ENCODE measurements around the gene C10orf71.

C10orf71 gene

DNA sequence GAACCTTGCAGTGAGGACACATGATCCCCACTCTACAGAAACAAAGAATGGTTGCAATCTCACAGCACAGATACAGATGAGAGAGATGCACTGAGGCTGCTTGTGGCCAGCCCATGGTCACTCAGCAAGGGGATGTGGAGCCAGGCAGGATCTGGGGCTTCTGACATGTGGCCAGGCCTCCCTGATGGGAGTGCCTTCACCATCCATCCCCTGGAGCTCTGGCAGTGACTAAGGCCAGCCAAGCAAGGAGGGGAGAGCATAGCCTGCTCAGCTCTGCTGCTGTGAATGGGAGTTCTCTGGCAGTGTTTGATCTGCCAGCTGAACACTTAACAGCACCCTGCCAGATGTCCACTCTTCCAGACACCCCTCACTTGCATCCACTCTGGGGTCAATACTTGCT is 19.8 kb downstream of the C10orf71 start:
- DNase-seq, result no peak

DNA sequence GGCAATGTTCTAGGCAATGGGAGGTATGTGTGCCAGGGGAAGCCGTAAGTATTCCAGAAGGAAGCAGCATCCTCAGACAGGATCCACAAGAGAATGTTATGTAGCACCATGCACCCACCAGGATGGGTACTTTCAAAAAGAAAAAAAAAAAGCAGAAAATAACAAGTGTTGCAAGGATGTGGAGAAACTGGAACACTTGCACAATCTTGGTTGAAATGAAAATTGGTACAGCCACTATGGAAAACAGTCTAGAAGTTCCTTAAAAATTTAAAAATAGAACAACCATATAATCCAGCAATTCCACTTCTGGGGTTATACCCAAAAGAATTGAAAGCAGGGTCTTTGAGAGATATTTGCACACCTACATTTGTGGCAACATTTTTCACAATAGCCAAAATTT is 20.2 kb downstream of the C10orf71 start:
- DNase-seq, result no peak

DNA sequence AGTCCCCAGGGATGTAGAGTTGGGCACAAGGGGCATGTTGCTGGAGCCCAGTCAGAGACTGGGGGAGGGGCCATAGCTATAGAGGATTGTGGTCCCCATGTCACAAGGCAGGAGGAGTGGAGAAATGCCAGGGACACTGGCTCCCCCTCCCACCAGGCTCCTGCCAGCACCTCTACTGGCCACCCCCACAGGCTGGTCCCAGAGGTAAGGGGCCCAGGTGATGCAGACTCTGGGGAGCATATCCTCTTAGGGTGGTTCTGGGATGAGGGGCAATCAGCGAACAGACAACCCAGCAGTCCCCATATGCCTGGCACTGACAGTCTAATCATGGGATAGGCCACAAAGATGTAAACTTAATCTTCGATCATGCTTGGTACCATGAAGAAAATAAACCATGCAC is 21.2 kb downstream of the C10orf71 start:
- no peak for DNase-seq

DNA sequence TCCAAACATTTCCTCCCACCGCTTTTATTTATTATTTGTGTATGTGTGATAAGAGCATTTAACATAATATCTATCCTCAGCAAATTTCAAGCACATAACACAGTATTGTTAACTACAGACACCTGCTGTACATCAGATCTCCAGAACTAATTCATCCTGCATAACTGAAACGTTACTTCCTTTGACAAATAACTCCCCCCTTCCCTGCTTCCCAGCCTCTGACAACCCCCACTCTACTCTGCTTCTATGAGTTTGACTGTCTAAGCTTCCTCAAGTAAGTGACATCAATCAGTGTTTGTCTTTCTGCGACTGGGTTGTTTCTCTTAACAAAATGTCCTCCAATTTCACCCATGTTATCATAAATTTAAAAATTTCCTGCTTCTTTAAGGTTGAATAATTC is 22.1 kb downstream of the C10orf71 start:
- no peak for DNase-seq

DNA sequence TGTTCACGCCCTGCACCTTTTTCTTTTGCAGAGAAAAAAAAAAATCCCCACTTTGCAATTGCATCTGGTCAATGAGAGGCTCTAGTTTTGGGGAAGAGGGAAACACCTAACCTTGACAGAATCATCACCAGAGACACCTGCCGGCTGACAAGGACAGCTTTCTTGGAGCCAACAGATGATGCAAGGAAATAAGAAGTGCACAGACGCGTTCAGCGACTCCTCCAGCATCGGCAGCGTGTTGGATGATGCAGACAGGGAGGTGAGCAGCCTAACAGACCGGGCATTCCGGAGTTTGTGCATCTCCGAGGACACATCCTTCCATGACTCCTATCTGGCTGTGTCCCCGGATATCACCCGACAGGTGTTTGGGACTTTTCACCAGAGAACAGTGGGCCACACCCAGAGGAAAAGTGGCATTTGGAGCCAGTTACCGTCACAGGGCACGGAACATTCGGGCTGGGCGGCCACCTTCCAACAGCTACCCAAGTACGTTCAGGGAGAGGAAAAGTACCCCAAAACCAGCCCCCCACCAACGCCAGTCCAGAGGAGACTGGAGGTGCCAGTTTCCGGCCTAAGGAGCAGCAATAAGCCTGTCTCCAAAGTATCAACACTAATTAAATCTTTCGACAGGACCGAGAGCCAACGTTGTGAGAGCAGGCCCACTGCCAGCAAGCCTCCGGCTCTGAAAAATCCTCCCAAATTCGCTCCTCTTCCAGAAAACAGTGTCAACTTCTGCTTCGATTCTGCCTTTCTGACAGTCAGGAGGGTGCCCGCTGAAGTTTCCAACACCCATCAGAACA is 23.6 kb downstream of the C10orf71 start:
- DNase-seq, result no peak

DNA sequence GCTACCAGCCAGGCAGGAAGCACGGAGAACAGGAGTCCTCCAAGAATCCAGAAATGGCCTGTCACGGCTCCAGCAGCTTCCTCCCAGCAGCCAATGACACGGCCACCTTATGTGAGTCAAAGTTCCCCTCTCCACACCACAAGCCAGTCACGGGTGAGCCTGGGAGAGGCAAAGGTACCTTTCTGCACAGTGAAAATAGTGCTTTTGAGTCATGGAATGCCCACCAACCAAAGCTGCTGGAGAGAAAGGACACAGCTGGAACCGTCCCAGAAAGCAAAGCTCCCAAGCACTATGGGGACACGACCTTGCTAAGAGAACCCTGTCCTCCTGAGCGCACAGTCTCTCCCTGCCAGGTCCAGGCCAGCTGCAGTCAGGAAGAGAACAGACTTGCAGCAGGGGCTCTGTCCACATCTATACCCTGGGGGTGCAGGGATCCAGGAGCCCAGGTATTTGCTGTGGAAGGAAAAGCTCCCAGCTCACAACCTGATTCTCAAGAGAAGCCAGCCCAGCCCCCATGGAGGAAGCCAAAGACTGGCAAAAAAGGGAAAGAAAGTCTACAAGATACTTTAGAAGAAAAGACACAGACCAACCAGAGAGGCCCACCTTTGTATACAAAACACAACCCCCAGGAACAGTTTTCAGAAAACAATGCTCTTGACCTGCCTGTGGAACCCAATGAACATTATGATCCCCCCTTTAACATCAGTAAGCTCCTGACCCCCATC is 24.4 kb downstream of the C10orf71 start:
- no peak for DNase-seq

DNA sequence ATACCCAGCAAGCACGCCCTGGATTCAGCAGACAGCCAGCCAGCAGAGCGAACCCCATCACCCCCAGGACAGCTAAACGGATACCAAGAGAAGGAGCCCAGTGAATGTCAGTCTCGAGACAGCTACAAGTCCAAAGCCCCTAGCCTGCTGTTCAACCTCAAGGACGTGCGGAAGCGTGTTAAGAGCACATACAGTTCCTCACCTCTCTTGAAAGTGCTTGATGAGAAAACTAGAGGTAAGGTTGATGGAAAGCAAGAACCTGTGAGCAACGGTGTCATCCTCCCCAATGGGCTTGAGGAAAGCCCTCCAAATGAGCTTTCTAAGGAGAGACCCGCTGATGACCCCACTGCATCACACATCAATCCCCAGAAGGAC is 24.9 kb downstream of the C10orf71 start:
- no peak for DNase-seq

DNA sequence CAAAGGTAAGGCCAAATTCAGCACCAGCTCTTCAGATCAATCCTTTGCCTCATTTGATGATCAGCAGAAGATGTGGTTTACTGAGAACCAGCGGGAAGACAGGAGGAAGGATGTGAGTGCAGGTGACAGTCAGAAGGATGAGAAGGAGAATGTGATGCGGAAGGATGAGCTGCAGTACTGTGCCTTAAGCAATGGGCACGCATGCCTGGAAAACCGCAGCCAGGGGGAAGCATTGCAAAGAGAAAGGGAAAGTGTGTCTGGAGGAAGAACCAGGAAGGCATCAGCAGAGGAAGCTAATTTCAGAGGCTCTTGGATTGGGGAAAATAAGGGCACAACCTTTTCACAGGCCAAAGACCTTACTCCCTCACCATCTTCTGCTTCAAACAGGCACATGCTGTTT is 25.7 kb downstream of the C10orf71 start:
- no peak for DNase-seq

DNA sequence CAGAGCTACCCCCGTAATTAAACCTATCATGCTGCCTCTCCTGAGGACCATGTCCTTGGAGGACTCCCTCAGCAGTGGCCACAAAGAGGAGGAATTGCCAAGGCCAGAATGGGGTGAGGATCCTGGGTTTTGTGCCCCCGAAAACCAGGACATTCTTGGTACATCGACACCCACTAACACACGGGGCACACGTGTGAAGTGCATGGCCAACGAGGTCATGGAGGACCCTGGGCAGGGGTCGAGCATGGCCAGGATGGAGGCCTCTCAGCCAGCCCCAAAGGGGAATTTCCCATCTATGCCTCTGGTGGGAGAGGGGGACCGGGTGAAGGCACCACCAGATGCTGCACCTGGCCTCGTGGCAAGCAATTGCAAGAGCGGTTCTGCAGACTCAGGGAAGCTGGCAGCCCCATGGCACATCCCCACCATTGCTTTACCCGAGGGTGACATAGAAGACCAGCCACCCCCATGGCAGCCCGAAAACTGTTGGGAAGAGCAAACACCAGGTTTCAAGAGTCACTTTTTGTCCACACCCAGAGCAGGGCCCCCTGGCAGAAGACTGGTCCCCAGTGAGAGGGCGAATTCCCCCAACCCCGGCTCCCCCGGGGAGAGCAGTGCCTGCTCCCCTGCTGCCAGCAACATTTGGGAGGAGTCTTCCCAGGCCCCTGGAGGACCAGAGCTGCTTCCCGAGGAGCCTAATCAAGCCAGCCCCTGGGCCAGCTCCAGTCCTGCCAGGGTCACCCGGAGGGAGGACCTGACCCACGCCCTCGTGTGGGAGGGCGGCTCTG is 26.4 kb downstream of the C10orf71 start:
- DNase-seq, result no peak

DNA sequence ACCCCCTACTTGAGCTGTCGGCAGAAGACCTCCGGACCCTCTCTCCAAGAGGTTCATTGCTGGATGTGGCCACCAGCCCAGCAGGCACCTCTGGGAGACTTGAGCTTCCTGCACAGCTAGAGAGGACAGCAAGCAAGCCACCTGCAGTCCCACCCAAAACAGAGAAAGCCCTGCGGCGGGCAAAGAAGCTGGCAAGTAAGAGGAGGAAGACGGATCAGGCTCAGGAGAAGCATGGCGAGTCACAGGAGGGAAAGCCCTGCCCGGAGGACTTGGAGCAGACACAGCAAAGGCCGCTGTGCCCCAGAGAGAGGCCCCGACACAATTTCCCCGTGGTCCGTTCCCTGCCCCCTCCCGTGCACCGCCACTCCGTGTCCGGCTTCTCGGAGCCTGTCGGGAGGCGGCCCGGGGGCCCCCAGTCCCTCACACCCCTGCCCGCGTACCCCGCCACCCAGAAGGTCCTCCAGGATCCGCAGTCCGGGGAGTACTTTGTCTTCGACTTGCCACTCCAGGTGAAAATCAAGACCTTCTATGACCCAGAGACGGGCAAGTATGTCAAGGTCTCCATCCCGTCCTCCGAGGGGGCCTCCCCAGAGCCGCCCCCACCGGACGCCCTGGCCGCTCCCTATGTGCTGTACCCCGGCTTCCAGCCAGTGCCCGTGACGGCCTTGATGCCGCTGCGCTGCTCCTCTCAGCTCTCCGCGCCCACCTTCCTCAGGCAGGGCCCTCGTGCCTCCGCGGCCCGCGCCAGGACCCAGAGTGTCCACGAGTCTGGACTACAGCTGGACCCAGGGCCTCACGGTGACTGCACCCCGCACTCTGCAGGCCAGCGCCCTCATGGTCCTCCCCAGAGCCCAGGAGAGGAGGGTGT is 27.2 kb downstream of the C10orf71 start:
- no peak for DNase-seq

DNA sequence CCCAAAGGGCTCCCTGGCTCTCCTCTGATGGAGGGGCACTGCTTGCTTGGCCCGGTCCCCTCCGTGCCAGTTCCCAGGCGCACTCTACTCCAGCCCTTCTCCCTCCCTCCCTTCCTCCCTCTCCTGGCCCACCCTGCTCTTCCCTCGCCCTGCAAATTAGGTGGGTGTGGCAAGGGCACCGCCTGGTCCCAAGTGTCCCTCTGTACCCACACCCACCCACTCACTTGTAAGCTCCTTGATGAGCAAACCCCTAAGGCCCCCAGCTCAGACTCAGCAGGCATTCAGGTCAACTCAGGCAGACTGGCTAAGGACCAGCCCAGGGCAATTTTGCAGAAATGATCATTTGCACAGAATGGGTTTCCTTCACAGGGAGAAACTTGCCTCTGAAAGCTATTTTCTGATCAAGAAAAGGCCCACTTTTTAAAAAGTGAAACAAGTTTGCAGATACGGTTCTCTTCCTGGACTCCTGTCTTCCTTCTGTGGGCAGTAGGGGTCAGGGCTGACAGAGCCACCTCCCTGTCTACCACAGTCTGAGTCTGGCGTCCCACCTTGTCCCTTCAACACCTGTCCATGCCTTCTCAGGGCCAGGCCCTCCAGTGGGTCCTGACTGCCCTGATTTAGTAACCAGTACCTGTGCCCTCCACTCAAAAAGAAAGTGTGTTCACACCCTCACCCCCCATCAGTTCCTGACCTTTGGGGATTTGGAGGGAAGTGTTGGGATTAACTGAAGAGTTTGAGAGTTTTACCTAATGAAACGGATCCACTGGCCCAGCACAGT is 28.3 kb downstream of the C10orf71 start:
- no peak for DNase-seq

DNA sequence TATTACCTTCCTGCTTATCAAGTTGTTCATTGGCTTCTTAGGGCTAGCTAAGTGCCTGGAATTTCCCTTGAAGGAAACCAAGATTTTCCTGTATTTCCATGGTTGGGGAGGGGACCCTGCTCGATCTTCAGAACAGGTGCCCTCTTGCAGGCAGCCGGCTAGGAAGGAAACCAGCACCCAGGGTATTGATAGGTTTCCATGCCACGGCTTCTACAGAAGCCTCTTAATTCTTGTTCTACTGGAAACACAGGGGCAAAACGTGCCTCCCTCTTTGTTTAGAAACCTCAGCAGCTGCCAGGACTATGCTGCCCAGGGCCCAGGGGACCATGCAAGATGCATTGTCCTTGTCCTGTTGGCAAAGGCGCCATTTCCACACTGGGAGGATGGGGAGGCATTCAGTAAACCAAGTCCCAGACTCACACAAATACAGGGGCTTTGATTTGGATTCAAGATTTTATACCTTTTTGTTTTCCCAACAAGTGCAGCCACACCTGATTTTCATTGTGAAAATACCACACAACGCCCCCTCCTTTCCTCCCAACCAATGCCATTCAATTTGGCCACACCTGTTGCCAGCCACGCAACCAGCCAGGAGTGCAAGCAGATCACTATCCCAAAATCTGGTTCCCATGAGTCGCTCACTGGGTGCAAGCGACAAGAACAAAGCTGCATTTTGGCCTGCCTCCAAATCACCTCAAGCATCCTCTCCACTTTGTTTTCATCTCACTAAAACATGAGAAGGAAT is 29.6 kb downstream of the C10orf71 start:
- DNase-seq, result no peak

DNA sequence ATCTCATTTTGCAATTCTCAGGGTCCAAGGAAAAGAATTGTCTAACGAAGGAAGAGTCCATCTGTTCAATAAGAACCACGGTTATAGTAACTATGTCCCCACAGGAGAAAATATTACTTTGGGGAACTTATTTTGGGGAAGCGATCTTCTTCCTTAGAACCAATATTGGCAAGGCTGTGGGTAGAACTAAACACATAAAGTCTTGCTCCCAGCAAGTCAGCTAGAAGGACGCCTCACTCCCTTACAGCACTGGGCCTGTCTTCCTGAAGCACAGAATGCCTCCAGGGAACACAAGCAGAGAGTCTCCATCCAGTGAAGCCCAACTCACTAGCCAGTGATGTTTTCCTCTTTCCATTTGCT is 30.2 kb downstream of the C10orf71 start:
- no peak for DNase-seq

DNA sequence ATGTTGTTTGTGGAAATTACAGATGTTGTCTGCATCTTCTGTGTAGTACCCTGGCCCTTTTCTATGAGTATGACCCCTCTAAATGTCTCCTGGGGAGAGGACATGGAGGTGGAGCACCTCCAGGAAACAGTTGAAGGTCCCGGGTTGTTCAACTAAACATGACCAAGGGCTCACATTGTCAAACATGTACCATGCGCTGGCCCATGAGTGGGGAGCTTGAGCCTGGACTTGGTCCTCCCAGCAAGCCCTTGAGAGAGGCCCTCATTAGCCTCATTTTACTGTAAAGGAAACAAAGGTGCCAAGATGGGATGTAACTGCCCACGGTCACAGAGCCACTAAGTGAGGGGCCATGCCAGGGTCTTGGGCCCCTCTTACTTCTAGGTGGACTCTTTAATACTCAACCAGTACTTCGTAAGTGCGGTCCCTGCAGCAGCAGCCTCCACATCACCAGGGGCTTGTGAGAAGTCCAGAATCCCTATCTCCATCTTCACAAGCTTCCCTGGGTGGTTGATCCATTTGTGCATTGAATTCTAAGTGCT is 31.2 kb downstream of the C10orf71 start:
- DNase-seq, result no peak

DNA sequence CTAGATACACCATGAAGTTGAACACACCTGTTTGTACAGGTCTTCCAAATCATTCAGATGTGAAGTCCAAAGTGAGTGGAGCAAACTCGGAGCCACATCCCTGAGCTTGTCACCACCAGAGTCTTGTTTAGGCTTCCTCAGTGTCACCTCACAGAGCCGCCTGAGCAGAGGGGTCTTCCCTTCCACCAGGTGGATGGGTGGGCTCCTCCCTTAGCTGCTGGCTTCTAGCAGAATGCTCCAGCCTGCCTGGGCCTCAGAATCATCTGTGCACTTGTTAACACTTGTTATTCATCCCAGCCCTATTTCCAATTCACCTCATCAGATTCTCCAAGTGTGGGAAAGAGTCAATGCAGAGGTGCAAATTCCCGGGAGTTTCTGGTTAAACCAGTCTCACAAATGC is 32.5 kb downstream of the C10orf71 start:
- no peak for DNase-seq

DNA sequence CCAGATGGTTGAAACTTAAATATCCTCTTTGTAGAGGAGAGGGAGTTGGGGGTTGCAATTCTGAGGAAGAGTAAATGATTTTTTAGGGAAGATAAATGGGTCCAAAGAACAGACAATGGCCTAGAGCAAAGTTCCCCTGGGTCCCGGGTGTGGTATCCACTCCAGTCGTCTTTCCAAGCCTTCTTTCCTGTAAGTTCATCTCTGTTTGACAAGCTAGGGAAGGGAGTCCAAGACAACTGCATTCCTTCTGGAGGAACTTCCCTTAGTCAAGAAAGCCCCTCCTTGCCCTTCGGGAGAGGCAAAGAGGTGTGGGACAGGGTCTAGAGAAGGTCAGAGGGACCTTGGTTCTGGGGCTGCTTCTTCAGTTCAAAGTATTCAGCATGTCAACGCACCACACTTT is 33.4 kb downstream of the C10orf71 start:
- no peak for DNase-seq

DNA sequence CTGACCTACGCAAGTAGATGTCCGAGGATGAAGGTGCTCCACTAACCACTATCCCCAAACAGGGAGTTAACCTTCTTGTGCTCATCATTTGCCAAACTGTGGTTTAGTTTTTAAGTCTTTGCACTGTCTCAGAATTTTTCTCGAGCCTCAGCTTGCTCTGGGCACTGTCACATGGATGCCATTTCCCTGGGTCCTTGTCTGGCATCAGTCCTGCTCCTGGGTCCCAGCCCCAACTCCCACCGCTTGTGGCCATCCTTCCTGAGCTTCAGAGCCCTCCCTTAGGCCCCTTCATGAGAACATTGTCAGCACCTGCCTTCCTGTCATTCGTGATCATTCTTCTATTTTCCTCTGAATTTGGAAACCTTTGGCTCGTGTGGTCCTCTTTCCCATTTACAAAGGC is 33.8 kb downstream of the C10orf71 start:
- no peak for DNase-seq

DNA sequence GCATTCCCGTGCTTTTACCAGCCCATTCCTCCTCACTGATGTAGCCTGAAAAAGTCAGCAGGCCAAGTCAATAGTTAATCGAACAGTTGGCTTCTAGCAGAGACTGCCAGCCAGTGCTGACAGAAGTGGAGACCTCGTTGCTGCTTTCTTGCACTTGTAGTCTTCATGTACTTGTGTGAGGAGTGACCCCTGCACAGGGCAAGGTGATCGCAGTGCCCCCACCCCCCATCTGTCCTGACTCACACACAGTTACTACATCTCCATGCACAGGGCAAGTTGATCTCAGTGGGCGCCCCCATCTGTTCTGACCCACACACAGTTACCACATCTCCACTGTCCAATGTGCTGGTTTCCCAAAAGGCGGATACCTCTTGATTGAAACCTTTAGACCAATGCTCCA is 34.2 kb downstream of the C10orf71 start:
- DNase-seq, result no peak

DNA sequence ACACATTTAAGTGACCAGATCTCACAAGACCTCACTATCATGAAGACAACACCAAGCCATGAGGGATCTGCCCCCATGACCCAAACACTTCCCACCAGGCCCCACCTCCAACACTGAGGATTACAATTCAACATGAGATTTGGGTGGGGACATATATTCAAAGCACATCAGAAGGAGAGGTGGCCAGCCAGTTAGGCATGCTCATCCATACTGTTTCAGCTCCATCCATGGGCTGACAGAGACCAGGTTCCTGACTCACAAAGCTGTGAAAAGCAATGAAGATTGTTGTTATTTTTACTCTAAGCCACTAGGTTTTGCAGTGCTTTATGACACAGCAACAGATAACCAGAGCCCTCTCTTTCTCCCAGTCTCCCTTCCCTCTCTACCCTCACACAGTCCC is 36.0 kb downstream of the C10orf71 start:
- DNase-seq, result no peak

DNA sequence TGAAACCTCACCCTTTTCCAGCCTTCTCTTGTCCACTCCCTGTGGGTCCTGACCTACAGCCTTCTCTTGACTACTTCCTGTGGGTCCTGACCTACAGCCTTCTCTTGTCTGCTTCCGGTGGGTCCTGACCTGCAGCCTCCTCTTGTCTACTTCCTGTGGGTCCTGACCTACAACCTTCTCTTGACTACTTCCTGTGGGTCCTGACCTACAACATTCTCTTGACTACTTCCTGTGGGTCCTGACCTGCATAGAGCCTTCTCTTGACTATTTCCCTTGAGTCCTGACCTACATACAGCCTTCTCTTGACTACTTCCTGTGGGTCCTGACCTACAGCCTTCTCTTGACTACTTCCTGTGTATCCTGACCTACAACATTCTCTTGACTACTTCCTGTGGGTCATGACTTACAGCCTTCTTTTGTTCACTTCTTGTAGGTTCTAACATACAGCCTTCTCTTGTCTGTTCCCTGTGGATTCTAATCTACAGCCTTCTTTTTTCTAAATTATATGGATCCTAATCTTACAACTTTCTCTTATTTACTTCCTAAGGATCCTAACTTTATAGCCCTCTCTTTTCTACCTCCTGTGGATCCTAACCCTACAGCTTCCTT is 36.5 kb downstream of the C10orf71 start:
- DNase-seq, result no peak

DNA sequence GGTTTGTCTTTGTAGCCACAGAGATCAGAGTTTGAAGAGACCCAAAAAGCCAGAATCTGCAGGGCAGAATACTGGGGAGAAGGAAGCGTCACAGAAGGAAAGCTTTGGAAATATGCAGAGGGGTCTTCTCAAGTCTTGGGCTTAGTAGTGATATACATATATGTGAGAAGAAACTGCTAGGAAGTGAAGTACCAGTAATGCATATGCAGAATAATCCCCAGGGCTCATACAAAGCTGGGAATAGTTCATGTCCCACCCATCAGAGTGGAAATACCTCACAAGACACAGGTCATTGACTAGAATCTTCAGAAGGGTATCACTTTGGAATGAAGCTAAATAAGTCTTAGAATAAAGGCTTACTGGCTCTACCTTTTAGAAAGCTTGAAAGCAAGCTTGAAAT is 39.6 kb downstream of the C10orf71 start:
- no peak for DNase-seq
